HL-60 (cell line): ENCODE data around the gene METTL9.

Source experiments
- POLR2AphosphoS5 ChIP-seq: IDR thresholded peaks from 2 replicates; pipeline ENCODE4 v1.6.1; 2012; ENCODE audit warnings: low read depth
- TF ChIP-seq, protein P1 (sequence below): IDR thresholded peaks from one replicate; pipeline ENCODE4 v1.5.1; 2011; ENCODE audit warnings: low read length, control low read depth, inconsistent platforms; ENCODE audit not compliant: insufficient read depth

DNA sequence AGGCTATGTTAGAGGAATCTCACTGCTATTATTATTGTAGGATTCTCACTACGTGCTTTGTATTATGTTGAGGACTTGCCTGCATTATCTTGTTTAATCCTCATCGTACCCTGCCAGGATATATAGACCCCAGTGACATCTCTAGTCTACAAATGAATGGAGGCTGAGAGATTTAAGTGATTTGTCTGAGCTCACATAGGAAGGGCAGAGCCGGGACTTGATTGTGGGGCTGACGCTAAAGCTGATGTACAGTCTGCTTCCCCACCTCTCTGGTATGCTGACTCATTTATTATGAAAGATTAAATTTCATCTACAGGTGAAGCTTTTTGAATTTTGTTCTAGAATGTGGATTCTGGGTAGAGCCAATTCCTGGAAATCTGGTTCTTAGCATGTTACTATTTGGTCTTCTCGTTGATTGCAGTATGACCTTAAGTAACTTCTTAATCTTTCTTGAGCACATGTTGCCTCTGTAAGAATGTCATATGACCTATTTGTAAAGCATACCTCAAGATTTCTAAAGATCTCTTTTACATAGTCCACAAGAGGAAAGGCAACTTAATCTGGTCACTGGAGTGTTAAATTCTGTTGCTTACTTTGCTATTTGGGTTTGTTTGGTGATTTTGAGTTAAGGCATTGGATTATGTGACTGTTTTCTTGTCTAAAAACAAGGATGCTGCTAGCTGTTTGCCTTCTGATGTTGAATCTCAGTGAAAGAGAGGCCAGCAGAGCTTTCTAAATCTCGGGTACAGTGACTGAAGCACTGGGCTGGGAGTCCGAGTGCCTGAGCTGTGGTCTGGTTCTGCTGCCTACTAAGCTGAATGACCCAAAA is 12.4 kb downstream of the METTL9 start:
- TF ChIP-seq, protein P1, sequence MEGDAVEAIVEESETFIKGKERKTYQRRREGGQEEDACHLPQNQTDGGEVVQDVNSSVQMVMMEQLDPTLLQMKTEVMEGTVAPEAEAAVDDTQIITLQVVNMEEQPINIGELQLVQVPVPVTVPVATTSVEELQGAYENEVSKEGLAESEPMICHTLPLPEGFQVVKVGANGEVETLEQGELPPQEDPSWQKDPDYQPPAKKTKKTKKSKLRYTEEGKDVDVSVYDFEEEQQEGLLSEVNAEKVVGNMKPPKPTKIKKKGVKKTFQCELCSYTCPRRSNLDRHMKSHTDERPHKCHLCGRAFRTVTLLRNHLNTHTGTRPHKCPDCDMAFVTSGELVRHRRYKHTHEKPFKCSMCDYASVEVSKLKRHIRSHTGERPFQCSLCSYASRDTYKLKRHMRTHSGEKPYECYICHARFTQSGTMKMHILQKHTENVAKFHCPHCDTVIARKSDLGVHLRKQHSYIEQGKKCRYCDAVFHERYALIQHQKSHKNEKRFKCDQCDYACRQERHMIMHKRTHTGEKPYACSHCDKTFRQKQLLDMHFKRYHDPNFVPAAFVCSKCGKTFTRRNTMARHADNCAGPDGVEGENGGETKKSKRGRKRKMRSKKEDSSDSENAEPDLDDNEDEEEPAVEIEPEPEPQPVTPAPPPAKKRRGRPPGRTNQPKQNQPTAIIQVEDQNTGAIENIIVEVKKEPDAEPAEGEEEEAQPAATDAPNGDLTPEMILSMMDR, result no peak
- TF ChIP-seq POLR2AphosphoS5, result no peak
